GM21515 (cell line): ENCODE results near the gene MIOX.
A peak's percentile ranks its signal among the peaks of the same experiment; 100 is the strongest.
"Not testable (repeated sequence)": the region's sequence is repeated elsewhere in the genome, so short reads cannot be mapped to it uniquely, and the experiment has no call there.

Experiments used
- ATAC-seq: cut with Tn5 transposase; IDR thresholded peaks from one replicate; pipeline ENCODE4 v1.9.1; 2021; ENCODE audit not compliant: unreplicated experiment

MIOX gene

GRCh38 chr22:50527921-50528681 is 41.4 kb downstream of the MIOX start:
- ATAC-seq, result no peak

- ATAC-seq, result no peak
Observed at GRCh38 chr22:50528682-50529415, 42.2 kb downstream of the MIOX start.

GRCh38 chr22:50529416-50529896 is 42.8 kb downstream of the MIOX start:
- ATAC-seq, result no peak

GRCh38 chr22:50529897-50530579 is 43.4 kb downstream of the MIOX start, which contains the start of gene TYMP:
TYMP (minus strand) TSS chr22:50530012; CDS start chr22:50529709, 303 bp downstream.
- peak; percentile 20 for ATAC-seq

GRCh38 chr22:50530580-50530876 is 43.9 kb downstream of the MIOX start:
- no peak for ATAC-seq

GRCh38 chr22:50530877-50531545 is 44.4 kb downstream of the MIOX start:
- ATAC-seq, result no peak

GRCh38 chr22:50531546-50531961 is 44.9 kb downstream of the MIOX start:
- no peak for ATAC-seq

- no peak for ATAC-seq
Observed at GRCh38 chr22:50531962-50532674, 45.5 kb downstream of the MIOX start.

- ATAC-seq, result no peak
Observed at GRCh38 chr22:50532824-50533796, 46.5 kb downstream of the MIOX start.

GRCh38 chr22:50533856-50534711 is 47.4 kb downstream of the MIOX start:
- ATAC-seq, result not testable (repeated sequence)

GRCh38 chr22:50535113-50535512 is 48.5 kb downstream of the MIOX start:
- ATAC-seq, result no peak

- no peak for ATAC-seq
Observed at GRCh38 chr22:50536226-50536625, 49.6 kb downstream of the MIOX start.

GRCh38 chr22:50537765-50538164 is 51.1 kb downstream of the MIOX start:
- ATAC-seq, result no peak
